HepG2 (cell line): ENCODE measurements around the gene PHLPP2. TPM values are rescaled to one million over a fixed set of nuclear protein-coding genes. Genes with fewer than 3 reads are reported as not detected.

ENCODE experiments used
- KLF16 ChIP-seq, 2 experiments: sonication (generic) in 1 of 2; formaldehyde crosslinking in 1 of 2; IDR thresholded peaks; 2 replicates each; pipeline versions ENCODE4 v1.6.1 to v1.8.0; 2016 to 2023; ENCODE audit warnings: missing genetic modification reagents in 2 of 2, missing compliant biosample characterization in 1 of 2
- PITX1 ChIP-seq: sonication (generic); formaldehyde crosslinking; IDR thresholded peaks from 2 replicates; pipeline ENCODE4 v1.5.1; 2020; ENCODE audit warnings: mild to moderate bottlenecking, missing genetic modification reagents
- polyA plus RNA-seq, 8 experiments: library from polyadenylated mRNA; depleted of rRNA in 3 of 8; stranded (reverse) in 7 of 8; unstranded in 1 of 8; fragments of >200 nt; fragmentation: Illumina TruSeq in 4 of 8; extraction: Trizol in 4 of 8; gene quantifications; 2 replicates each; pipeline versions ENCODE4 v1.2.1 to v1.2.3, GENCODE V29; 2011 to 2016; ENCODE audit warnings: low read depth in 4 of 8, missing spikeins in 1 of 8, mixed read lengths in 1 of 8; ENCODE audit not compliant: insufficient read depth in 1 of 8
- small RNA-seq, 3 experiments: library from RNA; depleted of rRNA; stranded (forward); fragments of <200 nt; gene quantifications; one replicate each; pipeline ENCODE3, GENCODE V24; 2012; ENCODE audit warnings: low read depth in 2 of 3, low replicate concordance in 1 of 3; ENCODE audit not compliant: insufficient read length in 3 of 3, insufficient read depth in 2 of 3
- total RNA-seq, 5 experiments: library from RNA; depleted of rRNA; stranded (reverse); fragments of >200 nt; fragmentation: Illumina TruSeq; extraction: Trizol; gene quantifications; 2 replicates each; pipeline ENCODE4 v1.2.3, GENCODE V29; 2016; ENCODE audit warnings: low read depth in 1 of 5
- TF ChIP-seq, protein P1 (sequence below): sonication (generic); formaldehyde crosslinking; conservative IDR thresholded peaks from 2 replicates; pipeline ENCODE4 v1.4.0; 2020; ENCODE audit warnings: mild to moderate bottlenecking, missing genetic modification reagents, moderate library complexity
- TF ChIP-seq, protein P2 (sequence below): sonication (generic); formaldehyde crosslinking; conservative IDR thresholded peaks from 2 replicates; pipeline ENCODE4 v1.8.0; 2022; ENCODE audit warnings: mild to moderate bottlenecking, moderate library complexity, missing genetic modification reagents
- TF ChIP-seq, protein P3 (sequence below), 2 experiments: sonication (generic) in 1 of 2; formaldehyde crosslinking in 1 of 2; IDR thresholded peaks; 2 replicates each; pipeline versions ENCODE4 v1.4.0 to v1.6.1; 2016 to 2020; ENCODE audit warnings: borderline replicate concordance in 1 of 2, low read depth in 1 of 2, mild to moderate bottlenecking in 1 of 2, missing genetic modification reagents in 1 of 2
- TF ChIP-seq, protein P4 (sequence below), 2 experiments: fragments of 450-650 bp in 1 of 2; sonication (generic) in 1 of 2; formaldehyde crosslinking; IDR thresholded peaks; 2 replicates each; pipeline versions ENCODE4 v1.5.0 to v1.8.0; 2020 to 2022; ENCODE audit warnings: mild to moderate bottlenecking in 1 of 2, missing genetic modification reagents in 1 of 2

The PHLPP2 gene
- total and polyA plus RNA-seq, 2 of the 13 experiments (the other 11 are each of a cell fraction or from before 2014, with no cell fraction given) = 8.9 TPM

DNA sequence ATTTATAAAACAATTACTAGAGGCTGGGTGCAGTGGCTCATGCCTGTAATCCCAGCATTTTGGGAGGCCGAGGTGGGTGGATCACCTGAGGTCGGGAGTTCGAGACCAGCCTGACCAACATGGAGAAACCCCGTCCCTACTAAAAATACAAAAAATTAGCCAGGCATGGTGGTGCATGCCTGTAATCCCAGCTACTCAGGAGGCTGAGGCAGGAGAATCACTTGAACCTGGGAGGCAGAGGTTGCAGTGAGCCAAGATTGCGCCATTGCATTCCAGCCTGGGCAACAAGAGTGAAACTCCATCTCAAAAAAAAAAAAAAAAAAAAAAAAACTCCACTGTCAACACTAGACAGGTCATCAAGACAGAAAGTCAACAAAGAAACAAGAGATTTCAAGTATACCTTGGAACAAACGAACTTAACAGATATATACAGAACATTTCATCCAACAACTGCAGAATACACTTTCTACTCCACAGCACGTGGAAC is 129.1 kb downstream of the PHLPP2 start (continued):
- TF ChIP-seq, protein P1, sequence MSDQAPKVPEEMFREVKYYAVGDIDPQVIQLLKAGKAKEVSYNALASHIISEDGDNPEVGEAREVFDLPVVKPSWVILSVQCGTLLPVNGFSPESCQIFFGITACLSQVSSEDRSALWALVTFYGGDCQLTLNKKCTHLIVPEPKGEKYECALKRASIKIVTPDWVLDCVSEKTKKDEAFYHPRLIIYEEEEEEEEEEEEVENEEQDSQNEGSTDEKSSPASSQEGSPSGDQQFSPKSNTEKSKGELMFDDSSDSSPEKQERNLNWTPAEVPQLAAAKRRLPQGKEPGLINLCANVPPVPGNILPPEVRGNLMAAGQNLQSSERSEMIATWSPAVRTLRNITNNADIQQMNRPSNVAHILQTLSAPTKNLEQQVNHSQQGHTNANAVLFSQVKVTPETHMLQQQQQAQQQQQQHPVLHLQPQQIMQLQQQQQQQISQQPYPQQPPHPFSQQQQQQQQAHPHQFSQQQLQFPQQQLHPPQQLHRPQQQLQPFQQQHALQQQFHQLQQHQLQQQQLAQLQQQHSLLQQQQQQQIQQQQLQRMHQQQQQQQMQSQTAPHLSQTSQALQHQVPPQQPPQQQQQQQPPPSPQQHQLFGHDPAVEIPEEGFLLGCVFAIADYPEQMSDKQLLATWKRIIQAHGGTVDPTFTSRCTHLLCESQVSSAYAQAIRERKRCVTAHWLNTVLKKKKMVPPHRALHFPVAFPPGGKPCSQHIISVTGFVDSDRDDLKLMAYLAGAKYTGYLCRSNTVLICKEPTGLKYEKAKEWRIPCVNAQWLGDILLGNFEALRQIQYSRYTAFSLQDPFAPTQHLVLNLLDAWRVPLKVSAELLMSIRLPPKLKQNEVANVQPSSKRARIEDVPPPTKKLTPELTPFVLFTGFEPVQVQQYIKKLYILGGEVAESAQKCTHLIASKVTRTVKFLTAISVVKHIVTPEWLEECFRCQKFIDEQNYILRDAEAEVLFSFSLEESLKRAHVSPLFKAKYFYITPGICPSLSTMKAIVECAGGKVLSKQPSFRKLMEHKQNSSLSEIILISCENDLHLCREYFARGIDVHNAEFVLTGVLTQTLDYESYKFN = peak; percentile 92
- TF ChIP-seq PITX1 = peak; percentile 68
- TF ChIP-seq, protein P2, sequence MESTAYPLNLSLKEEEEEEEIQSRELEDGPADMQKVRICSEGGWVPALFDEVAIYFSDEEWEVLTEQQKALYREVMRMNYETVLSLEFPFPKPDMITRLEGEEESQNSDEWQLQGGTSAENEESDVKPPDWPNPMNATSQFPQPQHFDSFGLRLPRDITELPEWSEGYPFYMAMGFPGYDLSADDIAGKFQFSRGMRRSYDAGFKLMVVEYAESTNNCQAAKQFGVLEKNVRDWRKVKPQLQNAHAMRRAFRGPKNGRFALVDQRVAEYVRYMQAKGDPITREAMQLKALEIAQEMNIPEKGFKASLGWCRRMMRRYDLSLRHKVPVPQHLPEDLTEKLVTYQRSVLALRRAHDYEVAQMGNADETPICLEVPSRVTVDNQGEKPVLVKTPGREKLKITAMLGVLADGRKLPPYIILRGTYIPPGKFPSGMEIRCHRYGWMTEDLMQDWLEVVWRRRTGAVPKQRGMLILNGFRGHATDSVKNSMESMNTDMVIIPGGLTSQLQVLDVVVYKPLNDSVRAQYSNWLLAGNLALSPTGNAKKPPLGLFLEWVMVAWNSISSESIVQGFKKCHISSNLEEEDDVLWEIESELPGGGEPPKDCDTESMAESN = peak; percentile 69
- TF ChIP-seq KLF16 (CRISPR knock-in tag; IDR thresholded peaks at IDR 0.05) = peak in 1 of 2 experiments; percentile 67; a peak in 1 of 4 replicates
- TF ChIP-seq, protein P3, sequence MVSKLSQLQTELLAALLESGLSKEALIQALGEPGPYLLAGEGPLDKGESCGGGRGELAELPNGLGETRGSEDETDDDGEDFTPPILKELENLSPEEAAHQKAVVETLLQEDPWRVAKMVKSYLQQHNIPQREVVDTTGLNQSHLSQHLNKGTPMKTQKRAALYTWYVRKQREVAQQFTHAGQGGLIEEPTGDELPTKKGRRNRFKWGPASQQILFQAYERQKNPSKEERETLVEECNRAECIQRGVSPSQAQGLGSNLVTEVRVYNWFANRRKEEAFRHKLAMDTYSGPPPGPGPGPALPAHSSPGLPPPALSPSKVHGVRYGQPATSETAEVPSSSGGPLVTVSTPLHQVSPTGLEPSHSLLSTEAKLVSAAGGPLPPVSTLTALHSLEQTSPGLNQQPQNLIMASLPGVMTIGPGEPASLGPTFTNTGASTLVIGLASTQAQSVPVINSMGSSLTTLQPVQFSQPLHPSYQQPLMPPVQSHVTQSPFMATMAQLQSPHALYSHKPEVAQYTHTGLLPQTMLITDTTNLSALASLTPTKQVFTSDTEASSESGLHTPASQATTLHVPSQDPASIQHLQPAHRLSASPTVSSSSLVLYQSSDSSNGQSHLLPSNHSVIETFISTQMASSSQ (IDR thresholded peaks at IDR 0.05; ENCODE audit: low read depth) = 0 out of 2 replicates have a peak, but pooled peaks have one; percentile 40
- TF ChIP-seq, protein P3 (CRISPR knock-in tag; IDR thresholded peaks at IDR 0.05; ENCODE audit: borderline replicate concordance) = peak; percentile 39; the same call in 1 of the 2 replicates
- TF ChIP-seq, protein P4, sequence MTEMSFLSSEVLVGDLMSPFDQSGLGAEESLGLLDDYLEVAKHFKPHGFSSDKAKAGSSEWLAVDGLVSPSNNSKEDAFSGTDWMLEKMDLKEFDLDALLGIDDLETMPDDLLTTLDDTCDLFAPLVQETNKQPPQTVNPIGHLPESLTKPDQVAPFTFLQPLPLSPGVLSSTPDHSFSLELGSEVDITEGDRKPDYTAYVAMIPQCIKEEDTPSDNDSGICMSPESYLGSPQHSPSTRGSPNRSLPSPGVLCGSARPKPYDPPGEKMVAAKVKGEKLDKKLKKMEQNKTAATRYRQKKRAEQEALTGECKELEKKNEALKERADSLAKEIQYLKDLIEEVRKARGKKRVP (CRISPR knock-in tag; IDR thresholded peaks at IDR 0.05) = peak in 1 of 2 experiments; percentile 94; a peak in 2 of 4 replicates

Small RNA genes lying within 50 kb of the gene (small RNA-seq; reads per million reads assigned to genes)
- gene RNU6-208P = 0 reads per million in 3 experiments
- gene SNORA70D = 0 to 0.10 (median 0) reads per million in 3 experiments
- 743 to 784 (median 778) reads per million in 3 experiments for gene SNORD71

Other genes starting within 250 kb of the PHLPP2 start
- 4.6 and 5.8 TPM in 2 replicates for gene ZNF19, start 235.4 kb downstream of the PHLPP2 start, total RNA-seq (2016; rRNA removed; fragmentation: Illumina TruSeq; extraction: Trizol)
- 3.2 and 3.7 TPM in 2 replicates for gene ZNF19, start 235.4 kb downstream of the PHLPP2 start, polyA plus RNA-seq (2011; rRNA removed)
- not detected in 2 replicates for gene CHST4, start 198.3 kb downstream of the PHLPP2 start, total RNA-seq (2016; rRNA removed; fragmentation: Illumina TruSeq; extraction: Trizol)
- gene CHST4, start 198.3 kb downstream of the PHLPP2 start, polyA plus RNA-seq (2011; rRNA removed) = not detected in 2 replicates
- gene TAT, start 147.6 kb downstream of the PHLPP2 start, total RNA-seq (2016; rRNA removed; fragmentation: Illumina TruSeq; extraction: Trizol) = 1.6 and 2.2 TPM in 2 replicates
- gene TAT, start 147.6 kb downstream of the PHLPP2 start, polyA plus RNA-seq (2011; rRNA removed) = 5.8 and 6.5 TPM in 2 replicates
- gene MARVELD3, start 98.5 kb downstream of the PHLPP2 start, total RNA-seq (2016; rRNA removed; fragmentation: Illumina TruSeq; extraction: Trizol) = 3.6 and 5.6 TPM in 2 replicates
- 4.8 and 5.0 TPM in 2 replicates for gene MARVELD3, start 98.5 kb downstream of the PHLPP2 start, polyA plus RNA-seq (2011; rRNA removed)
- gene AP1G1, start 84.1 kb upstream of the PHLPP2 start, total RNA-seq (2016; rRNA removed; fragmentation: Illumina TruSeq; extraction: Trizol) = 66.2 and 87.1 TPM in 2 replicates
- 58.8 and 62.2 TPM in 2 replicates for gene AP1G1, start 84.1 kb upstream of the PHLPP2 start, polyA plus RNA-seq (2011; rRNA removed)
- gene ATXN1L, start 121.3 kb upstream of the PHLPP2 start, total RNA-seq (2016; rRNA removed; fragmentation: Illumina TruSeq; extraction: Trizol) = 22.4 and 23.6 TPM in 2 replicates
- gene ATXN1L, start 121.3 kb upstream of the PHLPP2 start, polyA plus RNA-seq (2011; rRNA removed) = 19.6 and 20.0 TPM in 2 replicates
- gene ZNF821, start 159.5 kb upstream of the PHLPP2 start, total RNA-seq (2016; rRNA removed; fragmentation: Illumina TruSeq; extraction: Trizol) = 6.0 and 7.0 TPM in 2 replicates
- 8.2 and 9.1 TPM in 2 replicates for gene ZNF821, start 159.5 kb upstream of the PHLPP2 start, polyA plus RNA-seq (2011; rRNA removed)
- gene IST1, start 170.8 kb upstream of the PHLPP2 start, total RNA-seq (2016; rRNA removed; fragmentation: Illumina TruSeq; extraction: Trizol) = 346 and 497 TPM in 2 replicates
- 402 and 415 TPM in 2 replicates for gene IST1, start 170.8 kb upstream of the PHLPP2 start, polyA plus RNA-seq (2011; rRNA removed)